Smooth muscle cell (in vitro differentiated cells): ENCODE data around the gene GOLGA8S. TPM values are rescaled to one million over a fixed set of nuclear protein-coding genes. Genes with fewer than 3 reads are reported as not detected.
"Not testable (repeated sequence)": the region's sequence is repeated elsewhere in the genome, so short reads cannot be mapped to it uniquely, and the experiment has no call there.

Experiments
- DNase-seq: peaks from one replicate; lab custom pipeline; 2025; ENCODE audit not compliant: unreplicated experiment; lab: John Stamatoyannopoulos, UW
- H2AFZ ChIP-seq: fragments of 200-600 bp; sonication (generic); 2 replicates; pipeline ENCODE4 v1.6.0; 2016; ENCODE audit warnings: antibody characterized with exemption, low read depth, mild to moderate bottlenecking
- H3F3A ChIP-seq: fragments of 200-600 bp; sonication (generic); 2 replicates; pipeline ENCODE4 v1.6.0; 2017; ENCODE audit warnings: antibody characterized with exemption, low read depth
- H3K27ac ChIP-seq: fragments of 200-600 bp; sonication (generic); 2 replicates; pipeline ENCODE4 v1.5.1; 2016; ENCODE audit warnings: low read depth, mild to moderate bottlenecking
- H3K27me3 ChIP-seq: fragments of 200-600 bp; sonication (generic); 2 replicates; pipeline ENCODE4 v1.6.1; 2016; ENCODE audit warnings: low read depth, mild to moderate bottlenecking
- H3K36me3 ChIP-seq: fragments of 200-600 bp; sonication (generic); 2 replicates; pipeline ENCODE4 v1.5.1; 2016; ENCODE audit warnings: low read depth
- H3K4me1 ChIP-seq: fragments of 200-600 bp; sonication (generic); 2 replicates; pipeline ENCODE4 v1.5.1; 2016; ENCODE audit warnings: low read depth
- H3K4me2 ChIP-seq: fragments of 200-600 bp; sonication (generic); 2 replicates; pipeline ENCODE4 v1.6.0; 2016; ENCODE audit warnings: mild to moderate bottlenecking
- H3K4me3 ChIP-seq: fragments of 200-600 bp; sonication (generic); 2 replicates; pipeline ENCODE4 v1.5.1; 2016; ENCODE audit warnings: mild to moderate bottlenecking
- H3K79me2 ChIP-seq: fragments of 200-600 bp; sonication (generic); 2 replicates; pipeline ENCODE4 v1.6.0; 2016; ENCODE audit warnings: low read depth, mild to moderate bottlenecking
- H3K9ac ChIP-seq: fragments of 200-600 bp; sonication (generic); 2 replicates; pipeline ENCODE4 v1.6.0; 2016; ENCODE audit warnings: low read depth
- H3K9me3 ChIP-seq: fragments of 200-600 bp; sonication (generic); replicated peaks from 2 replicates; pipeline ENCODE4 v1.5.1; 2016; ENCODE audit warnings: low read depth
- H4K20me1 ChIP-seq: fragments of 200-600 bp; sonication (generic); 2 replicates; pipeline ENCODE4 v1.6.0; 2016; ENCODE audit warnings: low read depth
- WGBS: methylation state at CpG from one replicate; pipeline ENCODE4 v1.1.7; 2016; ENCODE audit warnings: low lambda C conversion rate; 5-methylcytosine and 5-hydroxymethylcytosine counted together
- polyA plus RNA-seq: library from polyadenylated mRNA; unstranded; fragments of >200 nt; fragmentation: Nextera tagmentation; extraction: Ambion mirVana; gene quantifications from 2 replicates; pipeline ENCODE4 v1.2.1, GENCODE V29; 2016
- small RNA-seq: library from RNA; depleted of rRNA; stranded (forward); fragments of <200 nt; gene quantifications from one replicate; pipeline ENCODE3, GENCODE V24; 2014
- total RNA-seq: library from RNA; depleted of rRNA; stranded (reverse); fragments of >200 nt; gene quantifications from 2 replicates; pipeline ENCODE4 v1.2.3, GENCODE V29; 2014
- TF ChIP-seq, protein P1 (sequence below): fragments of 200-600 bp; sonication (generic); IDR thresholded peaks from 2 replicates; pipeline ENCODE4 v1.5.1; 2017; ENCODE audit warnings: borderline replicate concordance, mild to moderate bottlenecking, antibody characterized with exemption; ENCODE audit not compliant: insufficient read depth, poor library complexity, severe bottlenecking

The GOLGA8S gene
- total and polyA plus RNA-seq, 2 experiments from 2014 or later: not detected

DNA sequence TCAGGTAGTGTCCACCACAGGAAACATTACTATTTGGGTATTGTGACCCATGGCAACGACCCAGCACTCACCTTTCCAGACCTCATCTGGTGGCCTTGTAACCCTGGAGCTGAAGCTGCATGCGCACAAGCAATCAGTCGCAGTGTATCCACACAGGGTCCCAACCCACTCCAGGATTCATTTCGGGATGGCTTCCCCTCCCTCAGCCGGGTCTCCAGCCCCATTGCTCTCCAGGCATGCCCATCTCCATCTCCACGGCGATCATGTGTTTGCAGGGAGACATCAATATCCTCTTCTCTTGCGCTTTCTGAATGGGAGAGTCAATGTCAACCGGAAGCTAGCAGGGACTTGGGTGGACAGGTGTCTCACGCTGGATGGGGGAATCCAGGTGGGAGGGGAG lies 57.3 kb downstream of the GOLGA8S start:
- no peaks in the 10 kb centered on the region for H3K27me3 ChIP-seq
- no peak overlapping the region for H2AFZ ChIP-seq
- no peak overlapping the region for H3K4me2 ChIP-seq
- no peaks in the 10 kb centered on the region for H3K4me1 ChIP-seq
- WGBS: 88% methylated on average over 10 of the region's 10 CpGs
- H3K9ac ChIP-seq: no peak overlapping the region
- DNase-seq: no peak
- no peak overlapping the region for H3K27ac ChIP-seq
- no peaks in the 10 kb centered on the region for H3K9me3 ChIP-seq
- H3K79me2 ChIP-seq: no peaks in the 10 kb centered on the region
- H4K20me1 ChIP-seq: no peaks in the 10 kb centered on the region
- H3F3A ChIP-seq: no peaks in the 10 kb centered on the region
- no peak overlapping the region for H3K4me3 ChIP-seq
- TF ChIP-seq, protein P1, sequence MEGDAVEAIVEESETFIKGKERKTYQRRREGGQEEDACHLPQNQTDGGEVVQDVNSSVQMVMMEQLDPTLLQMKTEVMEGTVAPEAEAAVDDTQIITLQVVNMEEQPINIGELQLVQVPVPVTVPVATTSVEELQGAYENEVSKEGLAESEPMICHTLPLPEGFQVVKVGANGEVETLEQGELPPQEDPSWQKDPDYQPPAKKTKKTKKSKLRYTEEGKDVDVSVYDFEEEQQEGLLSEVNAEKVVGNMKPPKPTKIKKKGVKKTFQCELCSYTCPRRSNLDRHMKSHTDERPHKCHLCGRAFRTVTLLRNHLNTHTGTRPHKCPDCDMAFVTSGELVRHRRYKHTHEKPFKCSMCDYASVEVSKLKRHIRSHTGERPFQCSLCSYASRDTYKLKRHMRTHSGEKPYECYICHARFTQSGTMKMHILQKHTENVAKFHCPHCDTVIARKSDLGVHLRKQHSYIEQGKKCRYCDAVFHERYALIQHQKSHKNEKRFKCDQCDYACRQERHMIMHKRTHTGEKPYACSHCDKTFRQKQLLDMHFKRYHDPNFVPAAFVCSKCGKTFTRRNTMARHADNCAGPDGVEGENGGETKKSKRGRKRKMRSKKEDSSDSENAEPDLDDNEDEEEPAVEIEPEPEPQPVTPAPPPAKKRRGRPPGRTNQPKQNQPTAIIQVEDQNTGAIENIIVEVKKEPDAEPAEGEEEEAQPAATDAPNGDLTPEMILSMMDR: no peak
- H3K36me3 ChIP-seq: no peaks in the 10 kb centered on the region

DNA sequence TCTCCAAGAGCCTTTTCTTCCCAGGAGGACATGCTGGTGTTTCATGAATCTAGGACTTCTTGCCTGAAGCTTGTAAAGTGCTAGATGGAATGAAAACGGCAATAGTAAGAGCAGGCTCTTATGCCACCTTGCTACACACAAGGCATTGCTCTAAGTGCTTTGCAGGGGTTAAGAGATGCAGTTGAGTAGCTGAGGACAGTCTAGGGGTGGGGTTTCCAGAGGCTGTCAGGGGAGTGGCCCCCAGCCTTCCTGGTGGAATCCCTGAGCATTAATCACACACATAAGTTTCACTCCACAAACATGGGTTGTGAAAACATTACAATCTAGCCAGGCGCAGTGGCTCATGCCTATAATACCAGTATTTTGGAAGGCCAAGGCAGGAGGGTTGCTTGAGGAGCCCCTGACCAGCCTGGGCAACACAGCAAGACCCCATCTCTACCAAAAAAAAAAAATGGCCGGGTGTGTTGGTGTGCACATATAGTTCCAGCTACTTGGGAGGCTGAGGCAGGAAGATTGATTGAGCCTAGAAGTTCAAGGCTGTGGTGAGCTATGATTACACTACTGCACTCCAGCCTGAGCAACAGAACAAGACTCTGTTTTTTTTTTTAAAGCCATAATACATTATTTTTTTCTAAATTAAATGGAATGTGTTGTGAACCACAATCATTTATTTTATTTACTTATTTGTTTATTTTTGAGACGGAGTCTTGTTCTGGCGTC lies 58.5 kb downstream of the GOLGA8S start:
- not testable (repeated sequence) for H3F3A ChIP-seq, H3K9ac ChIP-seq, H3K36me3 ChIP-seq, H3K27me3 ChIP-seq, H3K27ac ChIP-seq, H3K4me1 ChIP-seq, H2AFZ ChIP-seq, DNase-seq, H3K4me3 ChIP-seq, H3K9me3 ChIP-seq, H4K20me1 ChIP-seq, H3K79me2 ChIP-seq, H3K4me2 ChIP-seq
- 78% methylated on average over 5 of the region's 5 CpGs for WGBS

Small RNAs within 50 kb of the gene (small RNA-seq; reads per million reads assigned to genes)
- gene RN7SL536P: not detected

Other genes starting within 250 kb of the GOLGA8S start
- gene GOLGA6L1, start 217.9 kb upstream of the GOLGA8S start, total RNA-seq: not detected in 2 replicates
- not detected in 2 replicates for gene GOLGA6L1, start 217.9 kb upstream of the GOLGA8S start, polyA plus RNA-seq
- not detected in 2 replicates for gene GOLGA6L26, start 20.6 kb upstream of the GOLGA8S start, total RNA-seq
- gene GOLGA6L26, start 20.6 kb upstream of the GOLGA8S start, polyA plus RNA-seq: not detected in 2 replicates
- not detected in 2 replicates for gene GOLGA6L2, start 92.5 kb downstream of the GOLGA8S start, total RNA-seq
- gene GOLGA6L2, start 92.5 kb downstream of the GOLGA8S start, polyA plus RNA-seq: not detected in 2 replicates
- not detected in 2 replicates for gene MKRN3, start 210.9 kb downstream of the GOLGA8S start, total RNA-seq
- 0.07 TPM in 1 of 2 replicates, not detected in the other for gene MKRN3, start 210.9 kb downstream of the GOLGA8S start, polyA plus RNA-seq